WI38 (cell line): ENCODE measurements around the gene IGHMBP2.
A peak's percentile ranks its signal among the peaks of the same experiment; 100 is the strongest.

ENCODE experiments used
- H3K4me3 ChIP-seq: 2 replicates; pipeline ENCODE4 v1.5.1; 2011; ENCODE audit warnings: low read depth, mild to moderate bottlenecking, control low read depth, low read length
- TF ChIP-seq, protein P1 (sequence below): IDR thresholded peaks from 2 replicates; pipeline ENCODE4 v1.5.1; 2012; ENCODE audit warnings: low read depth, mild to moderate bottlenecking, control low read depth, low read length

The IGHMBP2 gene

DNA sequence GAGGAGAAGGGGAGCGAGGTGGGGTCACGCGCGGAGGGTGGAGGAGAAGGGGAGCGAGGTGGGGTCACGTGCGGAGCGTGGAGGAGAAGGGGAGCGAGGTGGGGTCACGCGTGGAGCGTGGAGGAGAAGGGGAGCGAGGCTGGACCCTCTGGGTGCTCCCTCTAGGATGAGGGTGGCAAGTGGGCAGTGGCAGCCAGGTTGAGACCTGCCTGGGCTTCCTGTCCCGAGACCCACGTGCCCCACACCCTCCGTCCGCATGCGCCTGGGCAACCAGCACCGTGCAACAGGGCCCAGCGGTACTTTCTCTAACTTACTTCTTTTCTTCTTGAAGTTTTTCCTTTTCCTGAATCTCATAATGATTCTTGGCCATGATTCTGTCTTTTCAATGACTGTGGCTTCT lies 11.1 kb upstream of the IGHMBP2 start:
- H3K4me3 ChIP-seq = no peak overlapping the region
- TF ChIP-seq, protein P1, sequence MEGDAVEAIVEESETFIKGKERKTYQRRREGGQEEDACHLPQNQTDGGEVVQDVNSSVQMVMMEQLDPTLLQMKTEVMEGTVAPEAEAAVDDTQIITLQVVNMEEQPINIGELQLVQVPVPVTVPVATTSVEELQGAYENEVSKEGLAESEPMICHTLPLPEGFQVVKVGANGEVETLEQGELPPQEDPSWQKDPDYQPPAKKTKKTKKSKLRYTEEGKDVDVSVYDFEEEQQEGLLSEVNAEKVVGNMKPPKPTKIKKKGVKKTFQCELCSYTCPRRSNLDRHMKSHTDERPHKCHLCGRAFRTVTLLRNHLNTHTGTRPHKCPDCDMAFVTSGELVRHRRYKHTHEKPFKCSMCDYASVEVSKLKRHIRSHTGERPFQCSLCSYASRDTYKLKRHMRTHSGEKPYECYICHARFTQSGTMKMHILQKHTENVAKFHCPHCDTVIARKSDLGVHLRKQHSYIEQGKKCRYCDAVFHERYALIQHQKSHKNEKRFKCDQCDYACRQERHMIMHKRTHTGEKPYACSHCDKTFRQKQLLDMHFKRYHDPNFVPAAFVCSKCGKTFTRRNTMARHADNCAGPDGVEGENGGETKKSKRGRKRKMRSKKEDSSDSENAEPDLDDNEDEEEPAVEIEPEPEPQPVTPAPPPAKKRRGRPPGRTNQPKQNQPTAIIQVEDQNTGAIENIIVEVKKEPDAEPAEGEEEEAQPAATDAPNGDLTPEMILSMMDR = no peak

DNA sequence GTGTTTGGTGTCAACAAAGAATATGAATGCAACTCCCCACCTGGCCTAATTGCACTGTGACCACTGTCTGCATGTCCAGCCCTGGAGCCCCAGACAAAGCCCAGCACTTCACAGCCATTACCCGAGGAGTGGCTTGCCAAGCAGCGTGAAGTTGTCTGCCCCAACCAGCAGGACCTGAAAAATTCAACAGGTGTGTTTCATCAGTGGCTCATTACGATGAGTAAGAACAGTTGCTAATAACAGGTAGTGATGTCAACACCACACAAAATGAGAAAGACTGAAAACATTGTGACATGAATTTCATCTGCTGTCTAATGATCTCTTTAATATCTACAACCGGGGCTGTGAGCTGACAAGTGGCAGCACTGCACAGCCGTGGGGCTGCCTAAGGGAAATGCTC lies 10.4 kb upstream of the IGHMBP2 start:
- no peak overlapping the region for H3K4me3 ChIP-seq
- TF ChIP-seq, protein P1 = no peak

DNA sequence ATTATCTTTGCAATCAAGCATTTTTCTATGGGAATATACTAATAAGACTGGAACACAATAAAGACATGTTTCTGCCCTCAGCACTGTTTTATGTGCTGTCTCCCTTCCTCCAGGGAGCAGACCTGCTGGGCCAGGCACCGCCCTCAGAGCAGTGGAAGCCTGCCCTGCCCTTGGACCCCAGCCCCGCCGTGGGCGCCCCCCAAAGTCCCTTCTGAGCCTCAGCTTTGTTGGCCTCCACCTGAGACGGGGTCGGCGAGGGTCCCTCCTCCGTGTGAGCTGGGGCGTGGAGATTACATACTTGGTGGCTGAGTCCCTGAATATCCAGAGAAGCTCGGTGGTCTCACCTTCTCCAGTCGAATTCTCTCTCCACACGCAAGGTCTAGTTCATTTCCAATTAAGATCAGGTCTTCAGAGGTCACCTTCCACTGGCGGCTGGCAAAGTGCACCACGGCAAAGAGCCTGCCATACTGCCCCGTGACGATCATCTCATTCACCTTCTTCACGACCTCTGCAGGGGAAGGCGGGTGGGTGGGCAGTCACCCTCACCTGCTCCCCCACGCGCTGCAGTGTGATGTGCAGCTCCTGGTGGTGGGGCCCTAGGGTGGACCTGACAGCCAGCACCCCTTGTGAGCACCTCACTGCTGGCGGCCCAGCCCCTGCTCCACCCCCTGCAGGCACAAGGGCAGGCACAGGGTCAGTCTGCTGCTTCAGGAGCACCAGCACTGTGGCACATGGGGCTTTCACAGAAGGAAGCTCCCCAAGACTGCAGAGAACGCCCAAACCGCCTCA lies 7.3 kb upstream of the IGHMBP2 start:
- no peak overlapping the region for H3K4me3 ChIP-seq
- TF ChIP-seq, protein P1 = no peak

DNA sequence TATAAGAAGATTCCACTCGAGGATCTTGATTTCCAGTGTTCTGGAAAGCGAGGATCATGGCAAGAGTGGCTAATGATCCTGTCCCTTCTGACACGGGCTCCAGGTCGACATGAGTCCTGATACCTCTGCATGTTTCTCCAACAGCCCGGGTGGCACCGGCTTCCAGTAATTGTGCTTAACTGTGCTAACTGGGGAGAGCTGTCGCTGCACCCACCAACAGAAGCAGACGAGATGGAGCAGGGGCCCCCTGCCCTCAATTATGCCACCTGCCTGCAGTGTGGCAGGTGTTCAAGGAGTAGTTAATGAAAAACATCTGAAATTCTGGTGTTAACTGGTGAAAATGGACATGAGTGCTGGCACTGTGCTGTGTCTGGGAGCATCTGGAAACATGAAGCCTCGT lies 6.2 kb upstream of the IGHMBP2 start:
- TF ChIP-seq, protein P1 = no peak
- no peak overlapping the region for H3K4me3 ChIP-seq

DNA sequence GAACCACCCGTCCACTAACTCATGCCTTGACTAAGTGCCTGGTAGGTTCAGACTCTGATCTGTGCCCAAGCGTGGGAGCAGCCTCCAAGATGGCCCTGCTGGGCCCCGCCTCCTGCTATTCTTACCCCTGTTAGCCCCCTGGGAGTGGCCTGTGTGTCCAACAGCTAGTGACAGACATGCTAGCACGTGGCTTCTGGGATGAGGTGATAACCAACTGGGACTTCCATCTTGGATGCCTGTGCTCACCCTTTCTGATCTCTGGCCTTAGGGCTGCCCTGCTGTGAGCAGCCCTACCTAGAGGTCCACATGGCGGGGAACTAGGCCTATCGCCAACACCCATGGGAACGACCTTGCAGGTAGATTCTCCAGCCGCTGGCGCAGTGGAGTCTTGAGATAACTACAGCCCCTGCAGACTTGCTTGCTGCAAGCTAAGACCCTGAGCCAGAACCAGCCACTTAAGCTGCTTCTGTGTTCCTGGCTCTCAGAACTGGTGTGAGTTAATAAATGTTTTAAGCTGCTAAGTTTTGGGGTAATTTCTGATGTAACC lies 2.8 kb upstream of the IGHMBP2 start:
- TF ChIP-seq, protein P1 = no peak
- H3K4me3 ChIP-seq = no peak overlapping the region

DNA sequence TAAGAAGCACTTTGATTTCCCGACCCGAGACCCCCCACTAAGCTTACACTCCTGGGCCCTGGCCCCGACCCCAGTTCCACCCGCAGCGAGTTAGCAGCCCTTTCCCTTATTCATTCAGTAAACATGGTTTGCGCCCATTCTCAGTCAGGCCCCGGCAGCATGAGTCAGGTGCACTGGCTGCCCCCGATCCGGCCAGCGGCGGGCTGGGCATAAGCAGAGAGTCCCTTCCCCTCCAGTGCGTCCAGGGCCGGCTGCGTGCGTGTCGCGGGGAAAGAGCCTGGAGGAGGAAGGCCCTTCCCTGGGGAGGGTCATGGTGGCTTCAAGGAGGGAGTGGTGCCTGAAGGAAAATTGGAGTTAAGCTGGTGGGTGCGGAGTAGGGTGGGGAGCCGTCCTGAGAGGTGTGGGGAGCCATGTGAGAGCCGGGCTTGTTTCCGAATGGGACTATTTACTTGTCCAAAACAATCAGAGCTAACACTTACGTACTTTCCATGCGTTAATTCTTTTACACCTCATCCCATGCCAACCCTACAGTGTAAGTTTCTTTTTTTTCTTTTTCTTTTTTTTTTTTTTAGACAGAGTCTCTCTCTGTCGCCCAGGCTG lies 657 bp downstream of the IGHMBP2 start:
- TF ChIP-seq, protein P1 = no peak
- H3K4me3 ChIP-seq = peak overlapping the region; percentile 99
